GM13977 (cell line): ENCODE results near the gene MPST.

ENCODE experiments used
- DNase-seq: peaks from one replicate; pipeline ENCODE4 v3.0.0; 2012; ENCODE audit warnings: low spot score
- in situ Hi-C: fragments of 300-500 bp; cut with MboI; formaldehyde crosslinking; loops from one replicate; pipeline ENCODE4 v1.12.0; 2022; ENCODE audit warnings: low sequenced_read_pairs, low pct_unique_long_range_greater_than_20kb, mixed read lengths, inconsistent platforms; ENCODE audit not compliant: unreplicated experiment
- TF ChIP-seq, protein P1 (sequence below): IDR thresholded peaks from 2 replicates; pipeline ENCODE4 v1.5.1; 2012; ENCODE audit warnings: mild to moderate bottlenecking, control low read depth; ENCODE audit not compliant: insufficient read depth; ENCODE audit errors: extremely low read depth, missing control alignments

MPST gene

DNA sequence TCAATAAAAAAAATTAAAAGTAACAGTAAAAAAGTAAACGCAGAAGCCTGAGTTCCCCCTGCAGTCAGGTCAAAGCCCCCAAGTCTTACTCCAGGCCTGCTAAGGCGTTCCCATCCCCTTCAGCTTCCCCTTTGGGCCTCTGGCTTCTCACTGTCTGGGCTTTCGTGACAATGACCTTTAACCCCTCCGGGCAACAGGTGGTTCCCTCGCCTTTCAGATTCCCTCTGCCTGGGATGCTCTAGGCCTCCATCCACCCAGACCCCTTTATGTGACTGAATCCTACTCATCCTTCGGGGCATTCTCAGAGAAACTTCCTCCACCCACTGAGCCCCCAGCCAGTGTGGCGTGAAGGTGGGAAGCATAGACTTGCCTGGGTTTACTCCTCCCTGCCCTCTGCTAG is 8.0 kb downstream of the MPST start:
- TF ChIP-seq, protein P1, sequence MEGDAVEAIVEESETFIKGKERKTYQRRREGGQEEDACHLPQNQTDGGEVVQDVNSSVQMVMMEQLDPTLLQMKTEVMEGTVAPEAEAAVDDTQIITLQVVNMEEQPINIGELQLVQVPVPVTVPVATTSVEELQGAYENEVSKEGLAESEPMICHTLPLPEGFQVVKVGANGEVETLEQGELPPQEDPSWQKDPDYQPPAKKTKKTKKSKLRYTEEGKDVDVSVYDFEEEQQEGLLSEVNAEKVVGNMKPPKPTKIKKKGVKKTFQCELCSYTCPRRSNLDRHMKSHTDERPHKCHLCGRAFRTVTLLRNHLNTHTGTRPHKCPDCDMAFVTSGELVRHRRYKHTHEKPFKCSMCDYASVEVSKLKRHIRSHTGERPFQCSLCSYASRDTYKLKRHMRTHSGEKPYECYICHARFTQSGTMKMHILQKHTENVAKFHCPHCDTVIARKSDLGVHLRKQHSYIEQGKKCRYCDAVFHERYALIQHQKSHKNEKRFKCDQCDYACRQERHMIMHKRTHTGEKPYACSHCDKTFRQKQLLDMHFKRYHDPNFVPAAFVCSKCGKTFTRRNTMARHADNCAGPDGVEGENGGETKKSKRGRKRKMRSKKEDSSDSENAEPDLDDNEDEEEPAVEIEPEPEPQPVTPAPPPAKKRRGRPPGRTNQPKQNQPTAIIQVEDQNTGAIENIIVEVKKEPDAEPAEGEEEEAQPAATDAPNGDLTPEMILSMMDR, result no peak
- in situ Hi-C loops, result no loop called here
- DNase-seq, result no peak

DNA sequence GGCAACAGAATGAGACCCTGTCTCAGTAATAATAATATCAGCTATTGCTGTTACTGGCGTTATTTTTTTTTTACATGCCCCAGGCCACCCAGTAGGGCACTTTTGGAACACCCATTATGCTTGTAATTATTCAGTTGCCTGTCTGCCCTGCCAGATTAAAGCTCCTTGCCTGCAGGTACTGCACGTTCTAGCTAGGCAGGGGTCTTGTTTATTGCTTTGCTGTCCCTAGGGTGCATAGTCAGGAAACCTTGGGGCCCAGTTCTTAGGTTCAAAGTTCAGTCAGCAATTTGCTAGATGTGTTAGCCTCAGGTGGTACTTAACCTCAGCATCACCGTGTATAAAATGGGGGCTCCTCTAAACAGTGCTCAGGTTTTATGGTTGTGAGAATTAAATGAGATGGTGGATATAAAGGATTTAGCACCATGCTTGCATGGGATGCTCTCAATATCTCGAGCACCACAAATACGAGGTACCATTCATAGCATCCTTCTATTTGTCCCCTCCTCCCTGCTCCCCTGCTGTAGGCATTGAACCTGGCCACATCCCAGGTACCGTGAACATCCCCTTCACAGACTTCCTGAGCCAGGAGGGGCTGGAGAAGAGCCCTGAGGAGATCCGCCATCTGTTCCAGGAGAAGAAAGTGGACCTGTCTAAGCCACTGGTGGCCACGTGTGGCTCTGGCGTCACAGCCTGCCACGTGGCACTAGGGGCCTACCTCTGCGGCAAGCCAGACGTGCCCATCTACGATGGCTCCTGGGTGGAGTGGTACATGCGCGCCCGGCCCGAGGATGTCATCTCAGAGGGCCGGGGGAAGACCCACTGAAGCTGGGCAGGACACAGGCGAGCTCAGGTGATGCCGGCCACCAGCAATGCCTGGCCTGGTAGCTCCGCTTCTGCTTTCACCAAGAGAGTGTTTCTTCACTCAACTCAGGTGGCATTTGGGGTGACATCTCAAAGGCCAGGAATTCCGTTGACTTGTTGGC is 9.4 kb downstream of the MPST start:
- TF ChIP-seq, protein P1, result no peak
- no peak for DNase-seq
- in situ Hi-C loops, result no loop called here

DNA sequence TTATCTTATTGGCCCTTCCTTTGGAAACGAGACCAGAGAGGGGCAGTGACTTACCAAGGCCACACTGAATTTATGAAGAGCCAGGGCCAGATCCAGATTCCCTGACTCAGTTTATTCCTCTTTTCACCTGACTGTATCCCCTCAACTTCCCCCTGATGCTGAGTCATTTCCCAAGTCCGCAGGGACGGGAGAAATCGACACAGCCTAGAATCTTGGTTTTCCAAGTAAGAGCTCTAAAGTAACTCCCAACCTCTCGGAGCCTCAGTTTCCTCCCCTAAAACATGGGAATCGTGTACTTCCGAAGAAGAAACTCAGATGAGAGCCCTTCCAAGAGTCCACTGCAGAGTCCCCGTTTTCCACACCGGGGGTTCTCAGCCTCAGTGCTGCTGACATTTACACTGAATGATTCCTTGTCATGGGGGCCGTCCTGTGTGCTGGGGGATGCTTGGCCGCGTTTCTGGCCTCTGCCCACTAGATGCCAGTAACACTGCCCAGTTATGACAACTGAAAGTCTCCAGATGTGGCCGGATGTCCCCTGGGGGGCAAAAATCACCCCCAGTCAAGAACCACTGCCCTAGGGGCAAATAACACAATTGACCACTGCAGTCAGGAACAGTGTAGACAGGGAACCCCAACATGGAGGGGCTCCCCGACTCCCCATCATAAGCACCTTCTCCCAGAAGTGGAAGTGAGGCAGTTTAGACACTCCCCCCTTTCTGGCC is 11.2 kb downstream of the MPST start:
- TF ChIP-seq, protein P1, result no peak
- in situ Hi-C loops, result no loop called here
- DNase-seq, result no peak

DNA sequence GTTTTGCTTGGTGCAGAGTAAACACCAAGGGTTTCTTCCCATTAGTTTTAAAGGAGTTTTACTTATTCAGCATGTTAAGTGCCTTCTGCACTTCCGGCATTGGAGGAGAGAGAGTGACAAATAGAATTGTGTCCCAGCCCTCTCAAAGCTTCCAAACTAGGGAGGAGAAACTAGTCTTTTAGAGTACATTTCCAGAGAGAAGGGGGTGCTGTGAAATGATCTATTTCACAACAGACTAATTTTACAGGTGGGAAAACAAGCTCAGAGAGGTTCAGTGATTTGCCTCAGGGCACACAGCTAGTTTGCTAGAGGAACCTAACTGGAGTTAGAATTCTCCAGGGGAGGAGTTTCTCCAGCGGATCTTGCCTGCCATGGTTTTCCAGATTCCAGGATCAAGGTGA is 12.6 kb downstream of the MPST start:
- TF ChIP-seq, protein P1, result no peak
- in situ Hi-C loops, result no loop called here
- DNase-seq, result no peak

DNA sequence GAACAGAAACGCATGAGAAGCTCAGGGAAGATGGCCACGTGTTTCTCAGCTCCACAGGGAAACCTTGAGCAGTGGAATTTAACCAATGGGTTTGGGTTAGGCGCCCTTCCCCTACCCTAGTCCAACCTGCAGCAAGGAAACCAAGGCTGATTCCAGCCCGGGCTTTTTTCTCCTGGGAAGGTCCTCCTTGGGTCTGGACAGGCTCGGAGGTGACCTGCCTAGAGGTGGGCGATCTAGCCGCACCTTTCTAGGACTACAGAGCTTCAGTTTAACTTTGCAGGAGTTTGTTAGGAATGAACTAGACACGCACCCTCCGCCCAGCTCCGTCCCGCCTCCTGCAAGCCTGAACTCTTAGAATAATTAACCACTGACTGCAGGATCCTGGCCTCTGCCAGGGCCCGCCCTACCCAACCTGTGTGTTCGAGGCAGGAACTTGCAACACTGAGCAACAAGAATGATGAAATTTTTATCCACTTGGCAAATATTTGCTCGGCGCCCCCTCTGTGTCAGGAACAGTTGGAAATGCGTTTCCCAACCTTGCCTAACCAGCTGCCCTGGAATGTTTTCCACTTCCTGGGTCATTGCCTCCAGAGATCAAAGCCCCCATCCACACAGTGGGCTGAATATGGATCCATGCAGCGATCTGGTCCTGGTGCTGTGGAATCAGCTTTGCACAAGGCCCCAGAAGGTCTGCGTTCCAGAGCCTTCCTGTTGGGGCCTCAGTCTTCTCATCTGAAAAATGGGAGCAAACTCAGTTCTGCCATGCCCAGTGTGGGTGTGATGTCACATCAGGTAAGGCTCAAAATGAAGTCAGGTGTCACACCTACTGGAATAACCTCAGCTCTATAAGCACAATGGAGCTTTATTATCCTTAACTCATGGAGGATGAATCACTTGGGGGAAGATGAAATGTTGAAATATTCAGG is 13.3 kb downstream of the MPST start:
- no peak for DNase-seq
- TF ChIP-seq, protein P1, result no peak
- in situ Hi-C loops, result no loop called here

DNA sequence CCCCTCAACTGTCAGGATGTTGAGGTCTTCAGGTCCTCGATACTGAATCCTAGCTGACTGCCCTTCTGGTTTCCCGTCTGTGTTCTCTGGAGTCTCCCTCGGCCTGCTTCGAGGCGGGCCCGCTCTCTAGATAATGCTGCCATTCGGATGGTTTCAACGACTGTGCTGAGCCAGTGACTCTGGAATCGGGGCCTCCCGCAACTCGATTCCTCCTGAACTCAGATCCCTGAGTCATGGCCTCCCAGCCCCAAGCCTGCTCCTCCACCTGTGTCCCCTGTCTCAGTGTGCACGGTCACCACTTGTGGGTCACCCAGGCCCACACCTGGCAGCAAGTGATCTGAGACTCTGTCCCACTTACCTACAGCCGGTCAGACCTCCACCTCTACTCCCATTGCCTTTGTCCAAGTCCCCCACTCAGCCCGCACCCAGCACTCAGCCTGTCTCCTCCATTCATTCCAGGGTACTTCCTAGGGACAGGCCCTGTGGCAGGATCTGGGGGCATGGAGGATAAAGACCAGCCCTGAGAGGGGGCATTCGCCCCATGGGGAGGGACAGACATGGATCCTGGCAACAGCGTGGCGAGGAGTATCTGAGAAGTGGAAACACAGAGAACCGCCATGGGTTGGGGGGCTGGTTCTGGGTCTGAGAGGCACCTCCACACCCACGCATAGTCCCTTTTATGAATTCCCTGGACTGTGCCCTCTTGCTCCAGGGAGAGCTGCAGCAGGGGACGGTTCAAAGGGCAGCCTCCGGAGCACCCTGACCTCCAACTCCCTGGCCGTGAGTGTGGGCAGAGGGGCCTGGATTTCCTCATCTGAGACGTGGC is 14.3 kb downstream of the MPST start:
- in situ Hi-C loops, result no loop called here
- no peak for DNase-seq
- TF ChIP-seq, protein P1, result no peak
